GM23248 (cell line): Measurements from ENCODE around the gene FSD2. TPM values are rescaled to one million over a fixed set of nuclear protein-coding genes. Genes with fewer than 3 reads are reported as not detected.

Source experiments
- DNase-seq: peaks from one replicate; pipeline ENCODE4 v3.0.0-alpha.2; 2015
- H2AFZ ChIP-seq: fragments of 200-600 bp; sonication (generic); 2 replicates; pipeline ENCODE4 v1.6.1; 2016; ENCODE audit warnings: antibody characterized with exemption
- H3F3A ChIP-seq: fragments of 200-600 bp; sonication (generic); 2 replicates; pipeline ENCODE4 v1.6.1; 2016; ENCODE audit warnings: mild to moderate bottlenecking, antibody characterized with exemption, mixed run types; ENCODE audit not compliant: insufficient read depth
- H3K27ac ChIP-seq: fragments of 200-600 bp; sonication (generic); 2 replicates; pipeline ENCODE4 v1.5.1; 2016; ENCODE audit warnings: mild to moderate bottlenecking
- H3K27me3 ChIP-seq: fragments of 200-600 bp; sonication (generic); replicated peaks from 2 replicates; pipeline ENCODE4 v1.6.1; 2016; ENCODE audit warnings: mild to moderate bottlenecking; ENCODE audit not compliant: insufficient read depth
- H3K36me3 ChIP-seq: fragments of 200-600 bp; sonication (generic); 2 replicates; pipeline ENCODE4 v1.6.1; 2016; ENCODE audit warnings: low read depth, mild to moderate bottlenecking
- H3K4me1 ChIP-seq: fragments of 200-600 bp; sonication (generic); 2 replicates; pipeline ENCODE4 v1.6.1; 2016; ENCODE audit warnings: mild to moderate bottlenecking; ENCODE audit not compliant: insufficient read depth
- H3K4me2 ChIP-seq: fragments of 200-600 bp; sonication (generic); one replicate; pipeline ENCODE4 v1.6.1; 2016; ENCODE audit warnings: mild to moderate bottlenecking; ENCODE audit not compliant: unreplicated experiment
- H3K4me3 ChIP-seq: fragments of 200-600 bp; sonication (generic); 2 replicates; pipeline ENCODE4 v1.5.1; 2016; ENCODE audit warnings: mild to moderate bottlenecking
- H3K79me2 ChIP-seq: fragments of 200-600 bp; sonication (generic); 2 replicates; pipeline ENCODE4 v1.6.1; 2016; ENCODE audit warnings: mild to moderate bottlenecking; ENCODE audit not compliant: insufficient read depth
- H3K9ac ChIP-seq: fragments of 200-600 bp; sonication (generic); 2 replicates; pipeline ENCODE4 v1.6.1; 2016; ENCODE audit warnings: mild to moderate bottlenecking
- H3K9me2 ChIP-seq: fragments of 200-600 bp; sonication (generic); 2 replicates; pipeline ENCODE4 v1.6.1; 2016; ENCODE audit warnings: mixed run types, mild to moderate bottlenecking, moderate library complexity; ENCODE audit not compliant: insufficient read depth
- H3K9me3 ChIP-seq: fragments of 200-600 bp; sonication (generic); one replicate; pipeline ENCODE4 v1.6.1; 2017; ENCODE audit warnings: low read depth
- H4K20me1 ChIP-seq: fragments of 200-600 bp; sonication (generic); 2 replicates; pipeline ENCODE4 v1.6.0; 2016; ENCODE audit not compliant: insufficient read depth
- EZH2 ChIP-seq: fragments of 200-600 bp; sonication (generic); IDR thresholded peaks from 2 replicates; pipeline ENCODE4 v1.6.1; 2018; ENCODE audit warnings: antibody characterized with exemption, mild to moderate bottlenecking; ENCODE audit not compliant: insufficient read depth, poor library complexity, severe bottlenecking
- EZH2phosphoT487 ChIP-seq: fragments of 200-600 bp; sonication (generic); IDR thresholded peaks from 2 replicates; pipeline ENCODE4 v1.6.1; 2018; ENCODE audit warnings: antibody characterized with exemption, moderate library complexity, mild to moderate bottlenecking, low read depth; ENCODE audit not compliant: insufficient read depth
- WGBS, 2 experiments: methylation state at CpG; one replicate each; pipeline ENCODE4 v1.1.6; 2015 to 2017; ENCODE audit warnings: low lambda C conversion rate in 2 of 2, low coverage in 1 of 2; ENCODE audit errors: missing lambda C conversion rate in 2 of 2; 5-methylcytosine and 5-hydroxymethylcytosine counted together
- in situ Hi-C: fragments of 300-500 bp; cut with MboI; formaldehyde crosslinking; loops from 2 replicates; pipeline ENCODE4 v1.15.0; 2020
- polyA plus RNA-seq: library from polyadenylated mRNA; unstranded; fragments of >200 nt; fragmentation: Nextera tagmentation; extraction: Ambion mirVana; gene quantifications from 2 replicates; pipeline ENCODE4 v1.2.1, GENCODE V29; 2016
- total RNA-seq: library from RNA; depleted of rRNA; stranded (reverse); fragments of >200 nt; shearing (Covaris generic); gene quantifications from 2 replicates; pipeline ENCODE4 v1.2.3, GENCODE V29; 2014

FSD2 gene
- total and polyA plus RNA-seq, 2 experiments from 2014 or later: 0.08 TPM; not detected in 1

GRCh38 chr15:82764117-82764490, 41.8 kb downstream of the FSD2 start:
- Histone ChIP-seq H3K9ac (no peak overlapping the region), H3K36me3 (no peaks in the 10 kb centered on the region), H3K4me2 (no peak overlapping the region), H3F3A (no peaks in the 10 kb centered on the region), H3K27ac (no peak overlapping the region), H2AFZ (no peak overlapping the region), H3K9me2 (no peaks in the 10 kb centered on the region), H3K27me3 (no peaks in the 10 kb centered on the region), H4K20me1 (no peaks in the 10 kb centered on the region; the same call in 1 of the 2 replicates), H3K9me3 (no peaks in the 10 kb centered on the region), H3K79me2 (peaks cover 2% of the 10 kb centered on the region; the same call in 1 of the 2 replicates), H3K4me1 (no peaks in the 10 kb centered on the region), H3K4me3 (no peak overlapping the region)
- in situ Hi-C loops: no loop called here
- DNase-seq: no peak
- 94 to 98% methylated on average over 4 of the region's 4 CpGs for WGBS, 2 experiments
- no peak for TF ChIP-seq EZH2phosphoT487
- no peak for TF ChIP-seq EZH2

- no peaks in the 10 kb centered on the region for H3K36me3 ChIP-seq
- H3K9me2 ChIP-seq: no peaks in the 10 kb centered on the region
- no peak overlapping the region for H3K4me3 ChIP-seq
- H4K20me1 ChIP-seq: no peaks in the 10 kb centered on the region; the same call in 1 of the 2 replicates
- no peak for TF ChIP-seq EZH2phosphoT487
- 96 to 97% methylated on average over 7 of the region's 7 CpGs for WGBS, 2 experiments
- peaks cover 8% of the 10 kb centered on the region; the same call in 1 of the 2 replicates for H3K79me2 ChIP-seq
- no peaks in the 10 kb centered on the region for H3F3A ChIP-seq
- no peak overlapping the region for H3K9ac ChIP-seq
- DNase-seq: no peak
- in situ Hi-C loops: no loop called here
- no peak overlapping the region for H2AFZ ChIP-seq
- no peak overlapping the region for H3K4me2 ChIP-seq
- no peaks in the 10 kb centered on the region for H3K27me3 ChIP-seq
- no peaks in the 10 kb centered on the region for H3K9me3 ChIP-seq
- no peaks in the 10 kb centered on the region for H3K4me1 ChIP-seq
- no peak overlapping the region for H3K27ac ChIP-seq
These were observed 42.3 kb downstream of the FSD2 start for GRCh38 chr15:82763361-82764116.

GRCh38 chr15:82751308-82751707, 54.6 kb downstream of the FSD2 start:
- H3K27ac ChIP-seq: no peak overlapping the region; the same call in 1 of the 2 replicates
- in situ Hi-C loops: no loop called here

GRCh38 chr15:82750831-82751180, 55.1 kb downstream of the FSD2 start:
- Histone ChIP-seq H3K9me2 (no peaks in the 10 kb centered on the region), H3K79me2 (peaks cover 62% of the 10 kb centered on the region), H3K27ac (peak overlapping the region; percentile 25), H3K9ac (peak overlapping the region; percentile 89), H3K27me3 (no peaks in the 10 kb centered on the region), H3K9me3 (no peaks in the 10 kb centered on the region), H4K20me1 (no peaks in the 10 kb centered on the region), H3K4me1 (peaks cover 13% of the 10 kb centered on the region), H3K4me3 (peak overlapping the region; percentile 89), H2AFZ (peak overlapping the region; percentile 92), H3K36me3 (peaks cover 20% of the 10 kb centered on the region), H3K4me2 (peak overlapping the region; percentile 91), H3F3A (peaks cover 7% of the 10 kb centered on the region)
- WGBS, 2 experiments: 1% methylated on average over 8 of the region's 8 CpGs
- in situ Hi-C loops: no loop called here
- DNase-seq: peak; percentile 44
- TF ChIP-seq EZH2phosphoT487 (no peak), EZH2 (no peak)

More at GRCh38 chr15:82751308-82751707, 54.6 kb downstream of the FSD2 start:
- peak overlapping the region; percentile 89 for H3K9ac ChIP-seq
- no peak for TF ChIP-seq EZH2
- TF ChIP-seq EZH2phosphoT487: no peak
- peak overlapping the region; percentile 89 for H3K4me3 ChIP-seq
- peak overlapping the region; percentile 91 for H3K4me2 ChIP-seq
- WGBS, 2 experiments: 33 to 38% methylated on average over 4 of the region's 4 CpGs
- H3K9me3 ChIP-seq: no peaks in the 10 kb centered on the region
- no peaks in the 10 kb centered on the region for H3K27me3 ChIP-seq
- H2AFZ ChIP-seq: peak overlapping the region; percentile 92
- no peaks in the 10 kb centered on the region for H4K20me1 ChIP-seq
- DNase-seq: peak; percentile 20
- peaks cover 25% of the 10 kb centered on the region for H3K36me3 ChIP-seq
- peaks cover 7% of the 10 kb centered on the region for H3F3A ChIP-seq
- no peaks in the 10 kb centered on the region for H3K9me2 ChIP-seq
- peaks cover 67% of the 10 kb centered on the region for H3K79me2 ChIP-seq
- peaks cover 13% of the 10 kb centered on the region for H3K4me1 ChIP-seq
